SK-N-MC (cell line): ENCODE results near the gene CDK7.

Source experiments
- EZH2 ChIP-seq: fragments of 200-600 bp; sonication (generic); IDR thresholded peaks from one replicate; pipeline ENCODE4 v1.6.1; 2017; ENCODE audit warnings: antibody characterized with exemption
- FOXP2 ChIP-seq: optimal IDR thresholded peaks from 2 replicates; pipeline ENCODE3; 2011; ENCODE audit warnings: mild to moderate bottlenecking, moderate library complexity; ENCODE audit not compliant: insufficient read depth; ENCODE audit errors: extremely low read length, control extremely low read depth
- POLR2AphosphoS5 ChIP-seq: IDR thresholded peaks from 2 replicates; pipeline ENCODE4 v1.6.1; 2012; ENCODE audit warnings: mild to moderate bottlenecking, low read depth, low read length, borderline replicate concordance

DNA sequence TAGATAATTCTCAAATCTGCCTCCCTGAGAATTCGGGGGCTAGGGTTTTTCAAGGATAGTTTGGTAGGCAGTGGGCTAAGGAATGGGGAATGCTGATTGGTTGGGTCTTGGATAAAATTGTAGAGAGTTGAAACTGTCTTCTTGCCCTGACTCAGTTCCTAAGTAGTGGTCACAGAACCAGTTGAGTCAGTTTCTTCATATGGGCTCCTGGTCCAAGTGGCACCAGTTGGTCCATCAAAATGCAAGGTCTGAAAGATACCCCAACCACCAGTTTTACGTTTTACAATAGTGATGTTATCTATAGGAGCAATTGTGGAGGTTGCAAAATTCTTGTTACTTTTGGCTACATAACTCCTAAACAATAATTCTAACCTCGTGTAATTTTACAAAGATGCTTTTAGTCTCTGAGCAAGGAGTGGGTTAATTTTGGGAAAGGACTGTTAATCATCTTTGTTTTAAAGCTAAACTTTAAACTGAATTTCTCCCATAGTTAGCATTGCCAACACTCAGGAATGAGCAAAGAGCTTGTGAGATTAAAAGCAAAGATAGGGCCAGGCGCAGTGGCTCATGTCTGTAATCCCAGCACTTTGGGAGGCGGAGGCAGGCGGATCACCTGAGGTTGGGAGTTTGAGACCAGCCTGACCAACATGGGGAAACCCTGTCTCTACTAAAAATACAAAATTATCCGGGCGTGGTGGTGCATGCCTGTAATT, 7.7 kb downstream of the CDK7 start:
- no peak for TF ChIP-seq EZH2
- no peak for TF ChIP-seq POLR2AphosphoS5
- TF ChIP-seq FOXP2 = no peak
